ENCODE measurements around the gene NID1.

Gene NID1

GRCh38 chr1:236112332-236112627 lies 47.4 kb upstream of the NID1 start:
- Histone ChIP-seq H3K79me2 (ENCODE audit: insufficient read depth, low read depth) (no peaks in the 10 kb centered on the region), H2AFZ (ENCODE audit: low read depth) (no peak overlapping the region), H3K36me3 (ENCODE audit: insufficient read depth) (no peaks in the 10 kb centered on the region), H3K27me3 (ENCODE audit: insufficient read depth, low read depth) (no peaks in the 10 kb centered on the region), H3K27ac (no peak overlapping the region), H4K20me1 (ENCODE audit: insufficient read depth) (no peaks in the 10 kb centered on the region), H3K9ac (no peak overlapping the region), H3K4me2 (no peak overlapping the region), H3K4me3 (IDR thresholded peaks at IDR 0.05; ENCODE audit: insufficient read depth, low read depth, low read length) (no peak overlapping the region), H3K4me1 (ENCODE audit: low read depth, poor library complexity, severe bottlenecking) (no peaks in the 10 kb centered on the region)
- TF ChIP-seq, protein P1, sequence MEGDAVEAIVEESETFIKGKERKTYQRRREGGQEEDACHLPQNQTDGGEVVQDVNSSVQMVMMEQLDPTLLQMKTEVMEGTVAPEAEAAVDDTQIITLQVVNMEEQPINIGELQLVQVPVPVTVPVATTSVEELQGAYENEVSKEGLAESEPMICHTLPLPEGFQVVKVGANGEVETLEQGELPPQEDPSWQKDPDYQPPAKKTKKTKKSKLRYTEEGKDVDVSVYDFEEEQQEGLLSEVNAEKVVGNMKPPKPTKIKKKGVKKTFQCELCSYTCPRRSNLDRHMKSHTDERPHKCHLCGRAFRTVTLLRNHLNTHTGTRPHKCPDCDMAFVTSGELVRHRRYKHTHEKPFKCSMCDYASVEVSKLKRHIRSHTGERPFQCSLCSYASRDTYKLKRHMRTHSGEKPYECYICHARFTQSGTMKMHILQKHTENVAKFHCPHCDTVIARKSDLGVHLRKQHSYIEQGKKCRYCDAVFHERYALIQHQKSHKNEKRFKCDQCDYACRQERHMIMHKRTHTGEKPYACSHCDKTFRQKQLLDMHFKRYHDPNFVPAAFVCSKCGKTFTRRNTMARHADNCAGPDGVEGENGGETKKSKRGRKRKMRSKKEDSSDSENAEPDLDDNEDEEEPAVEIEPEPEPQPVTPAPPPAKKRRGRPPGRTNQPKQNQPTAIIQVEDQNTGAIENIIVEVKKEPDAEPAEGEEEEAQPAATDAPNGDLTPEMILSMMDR (conservative IDR thresholded peaks at IDR 0.05; ENCODE audit: low read depth, low read length) = no peak

- H3K27me3 ChIP-seq (ENCODE audit: insufficient read depth, low read depth) = no peaks in the 10 kb centered on the region
- no peak overlapping the region for H3K9ac ChIP-seq
- no peaks in the 10 kb centered on the region for H3K4me1 ChIP-seq (ENCODE audit: low read depth, poor library complexity, severe bottlenecking)
- H3K4me2 ChIP-seq = no peak overlapping the region
- no peak overlapping the region for H3K4me3 ChIP-seq (IDR thresholded peaks at IDR 0.05; ENCODE audit: insufficient read depth, low read depth, low read length)
- H3K79me2 ChIP-seq (ENCODE audit: insufficient read depth, low read depth) = no peaks in the 10 kb centered on the region
- H2AFZ ChIP-seq (ENCODE audit: low read depth) = no peak overlapping the region
- H3K36me3 ChIP-seq (ENCODE audit: insufficient read depth) = no peaks in the 10 kb centered on the region
- H4K20me1 ChIP-seq (ENCODE audit: insufficient read depth) = no peaks in the 10 kb centered on the region
- TF ChIP-seq, protein P1 (conservative IDR thresholded peaks at IDR 0.05; ENCODE audit: low read depth, low read length) = no peak
- H3K27ac ChIP-seq = no peak overlapping the region
Observed at GRCh38 chr1:236111527-236112331, 46.8 kb upstream of the NID1 start.

- no peak overlapping the region for H2AFZ ChIP-seq (ENCODE audit: low read depth)
- TF ChIP-seq, protein P1 (conservative IDR thresholded peaks at IDR 0.05; ENCODE audit: low read depth, low read length) = no peak
- H4K20me1 ChIP-seq (ENCODE audit: insufficient read depth) = no peaks in the 10 kb centered on the region
- H3K27ac ChIP-seq = no peak overlapping the region
- H3K79me2 ChIP-seq (ENCODE audit: insufficient read depth, low read depth) = no peaks in the 10 kb centered on the region
- no peak overlapping the region for H3K9ac ChIP-seq
- no peak overlapping the region for H3K4me3 ChIP-seq (IDR thresholded peaks at IDR 0.05; ENCODE audit: insufficient read depth, low read depth, low read length)
- no peak overlapping the region for H3K4me2 ChIP-seq
- H3K4me1 ChIP-seq (ENCODE audit: low read depth, poor library complexity, severe bottlenecking) = no peaks in the 10 kb centered on the region
- no peaks in the 10 kb centered on the region for H3K36me3 ChIP-seq (ENCODE audit: insufficient read depth)
- no peaks in the 10 kb centered on the region for H3K27me3 ChIP-seq (ENCODE audit: insufficient read depth, low read depth)
Observed at GRCh38 chr1:236110137-236110536, 45.2 kb upstream of the NID1 start.

DNA sequence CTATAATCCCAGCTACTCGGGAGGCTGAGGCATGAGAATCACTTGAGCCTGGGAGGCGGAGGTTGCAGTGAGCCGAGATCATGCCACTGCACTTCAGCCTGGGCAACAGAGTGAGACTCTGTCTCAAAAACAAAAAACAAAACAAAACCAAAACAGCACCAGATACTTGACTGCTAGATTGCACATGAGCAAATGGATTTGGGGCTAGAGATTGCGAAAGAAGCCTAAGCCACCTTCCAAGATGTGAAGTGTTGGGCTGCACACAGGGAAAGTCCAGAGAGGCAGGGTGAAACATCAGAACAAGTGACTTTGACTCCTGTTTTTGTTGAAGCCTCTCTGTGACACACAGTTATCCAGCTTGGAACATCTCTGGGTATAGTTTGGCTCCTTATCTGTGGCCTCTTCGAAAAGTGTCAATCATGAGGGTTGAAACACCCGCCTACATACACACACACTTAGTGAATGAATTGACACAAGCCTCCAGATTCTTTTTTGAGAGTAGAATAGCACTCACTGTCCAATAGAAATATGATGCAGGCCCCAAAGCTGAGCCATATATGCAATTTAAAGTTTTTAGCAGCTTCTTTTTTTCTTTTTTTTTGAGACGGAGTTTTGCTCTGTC lies 43.2 kb upstream of the NID1 start:
- TF ChIP-seq, protein P1 (conservative IDR thresholded peaks at IDR 0.05; ENCODE audit: low read depth, low read length) = no peak
- Histone ChIP-seq H3K36me3 (ENCODE audit: insufficient read depth) (no peaks in the 10 kb centered on the region), H4K20me1 (ENCODE audit: insufficient read depth) (no peaks in the 10 kb centered on the region), H3K79me2 (ENCODE audit: insufficient read depth, low read depth) (no peaks in the 10 kb centered on the region), H3K27ac (no peak overlapping the region), H3K4me3 (IDR thresholded peaks at IDR 0.05; ENCODE audit: insufficient read depth, low read depth, low read length) (no peak overlapping the region), H3K4me2 (no peak overlapping the region), H2AFZ (ENCODE audit: low read depth) (no peak overlapping the region), H3K9ac (no peak overlapping the region), H3K27me3 (ENCODE audit: insufficient read depth, low read depth) (no peaks in the 10 kb centered on the region), H3K4me1 (ENCODE audit: low read depth, poor library complexity, severe bottlenecking) (peaks cover 2% of the 10 kb centered on the region)
